Measurements from ENCODE around the gene UBE2O. TPM values are rescaled to one million over a fixed set of nuclear protein-coding genes. Genes with fewer than 3 reads are reported as not detected.

UBE2O gene
- total RNA-seq, 1 experiment from 2014 or later = 64.7 TPM

DNA sequence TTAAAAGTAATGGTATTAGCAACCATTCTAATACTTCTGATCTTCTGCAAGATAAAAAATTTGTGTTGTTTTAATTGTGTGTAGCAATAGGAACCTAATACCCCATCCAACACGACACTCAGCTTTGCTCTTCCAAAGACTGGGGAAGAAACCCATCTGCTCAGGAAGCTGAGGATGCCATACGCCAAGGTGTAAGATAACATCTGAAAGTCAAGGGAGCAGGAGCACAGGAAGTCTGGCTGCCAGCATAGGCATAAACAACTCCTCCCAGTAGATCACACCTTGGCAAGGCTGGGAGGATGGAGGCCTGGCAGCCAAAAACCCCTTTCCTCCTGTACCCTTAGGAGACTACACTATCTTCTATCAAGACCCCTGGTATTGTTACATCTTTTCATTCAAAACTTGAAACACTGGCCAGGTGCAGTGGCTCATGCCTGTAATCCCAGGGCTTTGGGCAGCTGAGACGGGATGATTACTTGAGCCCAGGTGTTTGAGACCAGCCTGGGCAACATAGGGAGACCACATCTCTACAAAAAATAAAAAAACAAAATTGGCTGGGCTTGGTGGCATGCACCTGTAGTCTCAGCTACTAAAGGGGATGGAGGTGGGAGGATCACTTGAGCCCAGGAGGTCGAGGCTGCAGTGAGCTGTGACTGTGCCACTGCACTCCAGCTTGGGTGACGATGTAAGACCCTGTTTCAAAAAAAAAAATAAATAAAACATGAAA is 74.2 kb downstream of the UBE2O start:
- H3K9me2 ChIP-seq (replicated peaks; ENCODE audit: low read length) = no peaks in the 10 kb centered on the region
- H3K36me3 ChIP-seq (ENCODE audit: low read depth, low read length) = no peaks in the 10 kb centered on the region
- H3K9me3 ChIP-seq (ENCODE audit: low read length) = no peaks in the 10 kb centered on the region
- TF ChIP-seq EZH2phosphoT487 (IDR thresholded peaks at IDR 0.05; ENCODE audit: borderline replicate concordance, low read length) (no peak), EZH2 (IDR thresholded peaks at IDR 0.05; ENCODE audit: low read length, unreplicated experiment) (no peak), CTCF (conservative IDR thresholded peaks at IDR 0.05; ENCODE audit: low read depth, low read length) (no peak)
- H3K27ac ChIP-seq (ENCODE audit: low read length) = no peak overlapping the region
- ATAC-seq (no peak), DNase-seq (no peak)
- H4K20me1 ChIP-seq (ENCODE audit: low read length) = no peaks in the 10 kb centered on the region
- no peaks in the 10 kb centered on the region for H3K79me2 ChIP-seq (ENCODE audit: low read length)
- intact Hi-C loops (cut with micrococcal nuclease) = no loop called here
- H3K27me3 ChIP-seq (ENCODE audit: low read length) = no peaks in the 10 kb centered on the region
- H3K4me1 ChIP-seq (ENCODE audit: insufficient read depth, low read length) = peaks cover 7% of the 10 kb centered on the region
- no TSS peak for BruUV-seq (replicated peaks)
- H3K9ac ChIP-seq (ENCODE audit: low read length) = no peak overlapping the region
- H3K4me3 ChIP-seq (ENCODE audit: low read length) = no peak overlapping the region
- no peak overlapping the region for H2AFZ ChIP-seq (ENCODE audit: low read length)
- H3K4me2 ChIP-seq (ENCODE audit: low read length) = no peak overlapping the region
- ChIA-PET POLR2A (ENCODE audit: unreplicated experiment) (interaction anchor here (0.5 kb wide), 1 partner anchor 8 kb away, joined by 4 read pairs; no protein-coding TSS in a partner anchor), CTCF (no interaction called here)
- no peaks in the 10 kb centered on the region for H3F3A ChIP-seq (ENCODE audit: low read length, unreplicated experiment)

- no TSS peak for BruUV-seq (replicated peaks)
- ChIA-PET POLR2A (ENCODE audit: unreplicated experiment) (no interaction called here), CTCF (interaction anchor here (0.5 to 0.7 kb wide), 2 partner anchors 11 to 193 kb away, joined by 6 to 9 read pairs; no protein-coding TSS in a partner anchor)
- H3K79me2 ChIP-seq (ENCODE audit: low read length) = no peaks in the 10 kb centered on the region
- H3K36me3 ChIP-seq (ENCODE audit: low read depth, low read length) = no peaks in the 10 kb centered on the region
- no peaks in the 10 kb centered on the region for H3K9me3 ChIP-seq (ENCODE audit: low read length)
- intact Hi-C loops (cut with micrococcal nuclease) = no loop called here
- H3K9ac ChIP-seq (ENCODE audit: low read length) = no peak overlapping the region
- no peaks in the 10 kb centered on the region for H3K9me2 ChIP-seq (replicated peaks; ENCODE audit: low read length)
- no peaks in the 10 kb centered on the region for H4K20me1 ChIP-seq (ENCODE audit: low read length)
- no peak overlapping the region for H3K4me3 ChIP-seq (ENCODE audit: low read length)
- peaks cover 13% of the 10 kb centered on the region for H3K4me1 ChIP-seq (ENCODE audit: insufficient read depth, low read length)
- no peaks in the 10 kb centered on the region for H3K27me3 ChIP-seq (ENCODE audit: low read length)
- no peak for ATAC-seq
- H3K27ac ChIP-seq (ENCODE audit: low read length) = no peak overlapping the region
- H2AFZ ChIP-seq (ENCODE audit: low read length) = no peak overlapping the region
- no peaks in the 10 kb centered on the region for H3F3A ChIP-seq (ENCODE audit: low read length, unreplicated experiment)
- H3K4me2 ChIP-seq (ENCODE audit: low read length) = no peak overlapping the region
- TF ChIP-seq EZH2 (IDR thresholded peaks at IDR 0.05; ENCODE audit: low read length, unreplicated experiment) (no peak), EZH2phosphoT487 (IDR thresholded peaks at IDR 0.05; ENCODE audit: borderline replicate concordance, low read length) (no peak), CTCF (conservative IDR thresholded peaks at IDR 0.05; ENCODE audit: low read depth, low read length) (no peak)
- DNase-seq = no peak
These were observed 76.4 kb downstream of the UBE2O start for GRCh38 chr17:76376318-76377133.

Data from PC-3 (cell line).